ENCODE data around the gene SFTA2. TPM values are rescaled to one million over a fixed set of nuclear protein-coding genes. Genes with fewer than 3 reads are reported as not detected.
A peak's percentile ranks its signal among the peaks of the same experiment; 100 is the strongest.

SFTA2 gene
- total RNA-seq, 1 donor from 2014 or later, result not detected

DNA sequence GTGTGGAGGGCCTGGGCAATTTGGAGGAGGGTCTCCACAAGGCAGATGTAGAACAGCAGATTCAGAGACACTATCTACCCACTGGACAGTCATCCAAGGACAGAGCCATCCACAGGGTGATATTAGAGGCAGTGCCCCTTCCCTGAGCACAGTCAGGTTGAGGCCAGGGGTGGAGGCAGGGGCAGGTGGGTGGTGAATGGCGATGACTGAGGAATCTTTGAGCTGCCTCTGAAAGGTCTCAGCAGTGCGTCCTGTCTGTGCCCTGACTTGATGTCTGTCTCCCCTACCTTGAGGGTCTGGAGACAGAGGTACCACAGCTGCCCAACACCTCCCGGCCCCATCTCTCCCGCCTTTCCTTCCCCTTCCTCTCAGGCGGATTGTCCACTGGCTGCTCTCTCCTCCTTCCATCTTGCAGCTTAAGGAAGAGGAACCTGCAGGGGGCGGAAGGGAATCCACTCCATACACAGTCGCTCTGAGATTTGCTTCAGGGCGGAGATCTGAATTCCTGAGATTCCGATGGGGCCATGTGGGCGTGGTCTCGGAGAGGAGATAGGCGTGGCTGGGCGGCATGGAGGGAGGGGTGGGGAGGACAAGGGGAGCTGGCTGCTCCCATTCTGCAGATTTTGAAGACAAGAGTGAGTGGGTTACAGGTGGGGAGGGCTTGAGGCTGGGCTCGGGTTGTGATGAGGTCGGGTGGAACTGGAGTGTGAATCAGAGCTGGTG lies 10.5 kb upstream of the SFTA2 start:
- no peak overlapping the region for H3K27ac ChIP-seq (replicated peaks)
- TF ChIP-seq, protein P1, sequence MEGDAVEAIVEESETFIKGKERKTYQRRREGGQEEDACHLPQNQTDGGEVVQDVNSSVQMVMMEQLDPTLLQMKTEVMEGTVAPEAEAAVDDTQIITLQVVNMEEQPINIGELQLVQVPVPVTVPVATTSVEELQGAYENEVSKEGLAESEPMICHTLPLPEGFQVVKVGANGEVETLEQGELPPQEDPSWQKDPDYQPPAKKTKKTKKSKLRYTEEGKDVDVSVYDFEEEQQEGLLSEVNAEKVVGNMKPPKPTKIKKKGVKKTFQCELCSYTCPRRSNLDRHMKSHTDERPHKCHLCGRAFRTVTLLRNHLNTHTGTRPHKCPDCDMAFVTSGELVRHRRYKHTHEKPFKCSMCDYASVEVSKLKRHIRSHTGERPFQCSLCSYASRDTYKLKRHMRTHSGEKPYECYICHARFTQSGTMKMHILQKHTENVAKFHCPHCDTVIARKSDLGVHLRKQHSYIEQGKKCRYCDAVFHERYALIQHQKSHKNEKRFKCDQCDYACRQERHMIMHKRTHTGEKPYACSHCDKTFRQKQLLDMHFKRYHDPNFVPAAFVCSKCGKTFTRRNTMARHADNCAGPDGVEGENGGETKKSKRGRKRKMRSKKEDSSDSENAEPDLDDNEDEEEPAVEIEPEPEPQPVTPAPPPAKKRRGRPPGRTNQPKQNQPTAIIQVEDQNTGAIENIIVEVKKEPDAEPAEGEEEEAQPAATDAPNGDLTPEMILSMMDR (IDR thresholded peaks at IDR 0.05; ENCODE audit: borderline replicate concordance), result peak; percentile 52
- no peaks in the 10 kb centered on the region for H3K9me3 ChIP-seq (replicated peaks)
- H3K4me3 ChIP-seq, result peak overlapping the region; percentile 6
- H3K4me1 ChIP-seq, result peaks cover 11% of the 10 kb centered on the region
- H3K36me3 ChIP-seq, result no peaks in the 10 kb centered on the region
- H3K27me3 ChIP-seq (ENCODE audit: low read depth), result peaks cover 9% of the 10 kb centered on the region
- DNase-seq, result peak; percentile 65
- intact Hi-C loops (cut with micrococcal nuclease), result no loop called here

DNA sequence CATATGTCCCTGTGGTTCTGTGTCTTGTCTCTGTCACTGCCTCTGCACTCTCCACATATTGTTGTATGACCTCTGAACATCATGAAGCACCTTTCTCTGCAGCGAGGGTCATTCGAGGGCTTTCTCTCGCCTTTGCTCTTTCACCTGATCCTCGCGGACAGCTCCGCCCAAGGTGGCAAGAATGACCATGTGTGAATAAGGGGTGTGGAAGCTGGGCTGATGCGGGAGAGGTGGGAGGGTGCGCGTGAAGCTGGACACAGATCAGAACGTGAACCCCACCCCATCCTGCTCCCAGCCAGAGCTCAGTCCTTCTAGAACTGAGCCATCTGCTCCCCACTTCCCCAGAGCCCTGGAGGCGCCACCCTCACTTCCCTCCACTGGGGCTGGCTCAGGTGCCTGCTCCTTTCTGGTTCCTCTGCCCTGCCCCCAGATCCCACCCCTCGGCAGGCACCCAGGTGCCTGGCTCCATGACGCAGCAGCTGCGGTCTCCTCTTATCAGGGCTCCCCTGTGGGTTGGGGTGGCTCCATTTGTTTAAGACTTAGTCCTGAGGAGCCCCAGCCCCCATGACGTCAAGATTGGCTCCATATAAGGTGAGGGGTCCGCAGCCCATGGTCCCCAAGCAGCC lies 8.5 kb upstream of the SFTA2 start, which contains the start of gene MUCL3:
Gene MUCL3, plus strand, starts transcription at position 613 of the 626 bp plus-strand sequence. CDS start 27 bp downstream, outside the sequence.
- Histone ChIP-seq H3K4me1 (peaks cover 11% of the 10 kb centered on the region), H3K27ac (replicated peaks) (no peak within 1 kb of the TSS), H3K36me3 (no peaks in the 10 kb centered on the region), H3K9me3 (replicated peaks) (no peaks in the 10 kb centered on the region), H3K4me3 (no peak within 1 kb of the TSS), H3K27me3 (ENCODE audit: low read depth) (peaks cover 12% of the 10 kb centered on the region)
- intact Hi-C loops (cut with micrococcal nuclease), result no loop called here
- TF ChIP-seq, protein P1 (IDR thresholded peaks at IDR 0.05; ENCODE audit: borderline replicate concordance), result no peak
- no peak for DNase-seq

DNA sequence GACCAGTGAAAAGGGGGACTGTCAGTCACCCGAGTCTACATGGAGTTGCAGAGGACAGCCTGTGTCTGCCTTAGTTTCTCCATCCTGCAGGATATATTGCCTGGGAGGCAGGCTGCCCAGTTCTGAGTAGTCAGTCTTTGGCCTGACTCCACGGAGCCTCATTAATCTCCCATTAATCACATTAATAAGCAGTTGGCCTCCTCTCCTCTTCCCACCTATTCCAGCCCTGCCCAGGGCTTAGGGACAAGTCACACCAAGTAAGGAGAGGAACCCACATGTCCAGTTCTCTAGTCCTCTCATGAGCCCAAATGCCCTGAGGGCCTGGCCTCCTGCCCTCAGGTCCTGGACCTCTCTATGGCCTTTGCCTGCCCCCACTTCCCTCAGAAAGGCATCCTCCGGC lies 7.5 kb upstream of the SFTA2 start:
- Histone ChIP-seq H3K27ac (replicated peaks) (no peak overlapping the region), H3K9me3 (replicated peaks) (no peaks in the 10 kb centered on the region), H3K4me3 (no peak overlapping the region), H3K27me3 (ENCODE audit: low read depth) (peaks cover 12% of the 10 kb centered on the region), H3K36me3 (no peaks in the 10 kb centered on the region), H3K4me1 (peaks cover 11% of the 10 kb centered on the region)
- TF ChIP-seq, protein P1 (IDR thresholded peaks at IDR 0.05; ENCODE audit: borderline replicate concordance), result no peak
- no peak for DNase-seq
- intact Hi-C loops (cut with micrococcal nuclease), result no loop called here

DNA sequence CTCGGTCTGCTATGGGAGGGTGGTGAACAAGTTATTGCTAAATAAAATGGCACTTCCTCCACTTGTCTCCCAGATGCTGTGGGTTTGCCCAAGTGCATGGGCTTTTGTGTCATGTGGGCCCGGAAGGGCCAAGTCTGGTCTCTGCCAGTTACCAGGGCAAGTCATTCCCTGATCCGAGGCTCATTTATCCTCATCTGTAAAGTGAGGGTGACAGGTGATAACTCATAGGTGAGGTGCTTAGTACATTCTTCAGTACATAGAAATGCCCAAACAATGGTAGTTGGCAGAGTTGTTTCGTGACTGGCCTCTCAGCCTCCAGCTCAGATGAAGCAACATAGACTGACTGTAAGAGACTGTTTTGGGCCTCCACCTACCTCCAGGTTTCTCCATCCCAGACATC lies 6.8 kb upstream of the SFTA2 start:
- TF ChIP-seq, protein P1 (IDR thresholded peaks at IDR 0.05; ENCODE audit: borderline replicate concordance), result no peak
- H3K27me3 ChIP-seq (ENCODE audit: low read depth), result peaks cover 12% of the 10 kb centered on the region
- H3K4me3 ChIP-seq, result no peak overlapping the region
- no peak overlapping the region for H3K27ac ChIP-seq (replicated peaks)
- H3K36me3 ChIP-seq, result no peaks in the 10 kb centered on the region
- DNase-seq, result no peak
- H3K4me1 ChIP-seq, result peaks cover 11% of the 10 kb centered on the region
- H3K9me3 ChIP-seq (replicated peaks), result no peaks in the 10 kb centered on the region
- intact Hi-C loops (cut with micrococcal nuclease), result no loop called here

DNA sequence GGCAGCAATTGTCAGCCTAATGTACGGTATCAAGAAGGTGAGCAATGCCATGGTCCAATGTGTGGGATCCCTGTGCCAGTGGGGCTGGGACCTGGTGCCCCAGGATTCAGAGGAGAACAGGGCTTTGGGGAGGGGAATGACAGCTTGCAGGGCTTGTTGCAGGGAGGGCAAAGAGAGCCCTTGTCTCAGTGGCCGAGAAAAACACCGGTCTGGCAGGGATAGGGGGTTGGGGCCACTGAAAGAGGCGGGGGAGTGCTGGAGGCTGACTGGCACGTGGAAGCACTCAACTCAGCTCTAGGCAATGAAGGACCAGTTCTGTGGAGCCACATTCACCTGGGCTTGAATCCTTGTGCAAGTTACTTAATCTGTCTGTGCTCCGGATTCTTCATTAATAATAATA lies 5.3 kb upstream of the SFTA2 start:
- DNase-seq, result no peak
- TF ChIP-seq, protein P1 (IDR thresholded peaks at IDR 0.05; ENCODE audit: borderline replicate concordance), result no peak
- H3K27me3 ChIP-seq (ENCODE audit: low read depth), result peaks cover 12% of the 10 kb centered on the region
- intact Hi-C loops (cut with micrococcal nuclease), result no loop called here
- H3K36me3 ChIP-seq, result no peaks in the 10 kb centered on the region
- H3K4me1 ChIP-seq, result peaks cover 2% of the 10 kb centered on the region
- H3K27ac ChIP-seq (replicated peaks), result no peak overlapping the region
- no peaks in the 10 kb centered on the region for H3K9me3 ChIP-seq (replicated peaks)
- H3K4me3 ChIP-seq, result no peak overlapping the region
